Measurements from ENCODE around the gene ELMO1.

The ELMO1 gene

DNA sequence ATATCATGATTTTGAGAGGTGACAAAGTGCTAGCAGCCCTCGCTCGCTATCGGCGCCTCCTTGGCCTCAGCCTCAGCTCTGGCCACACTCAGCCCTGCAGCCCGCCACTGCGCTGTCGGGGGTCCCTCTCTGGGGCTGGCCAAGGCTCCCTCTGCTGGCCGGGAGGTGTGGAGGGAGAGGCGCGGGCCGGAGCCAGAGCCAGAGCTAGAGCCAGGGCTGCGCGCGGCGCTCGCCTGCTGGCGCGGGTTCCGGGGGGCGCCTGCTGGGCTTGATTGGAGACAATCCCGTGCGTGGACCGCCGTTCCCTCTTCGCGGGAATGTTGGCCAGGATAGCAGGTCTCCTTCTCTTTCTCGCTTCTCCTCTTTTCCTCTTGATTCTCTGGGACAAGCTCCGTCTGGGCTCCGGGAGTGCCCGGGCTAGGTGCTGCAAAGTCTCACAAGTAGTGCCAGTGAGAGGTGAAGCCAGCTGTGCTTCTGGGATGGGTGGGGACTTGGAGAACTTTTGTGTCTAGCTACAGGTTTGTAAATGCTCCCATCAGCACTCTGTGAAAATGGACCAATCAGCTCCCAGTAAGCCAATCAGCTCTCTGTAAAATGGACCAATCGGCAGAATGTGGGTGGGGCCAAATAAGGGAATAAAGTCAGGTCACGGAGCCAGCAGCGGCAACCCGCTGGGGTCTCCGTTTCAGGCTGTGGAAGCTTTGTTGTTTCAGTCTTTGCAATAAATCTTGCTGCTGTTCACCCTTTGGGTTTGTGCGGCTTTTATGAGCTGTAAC lies 43.4 kb upstream of the ELMO1 start:
- TF ChIP-seq, protein P1, sequence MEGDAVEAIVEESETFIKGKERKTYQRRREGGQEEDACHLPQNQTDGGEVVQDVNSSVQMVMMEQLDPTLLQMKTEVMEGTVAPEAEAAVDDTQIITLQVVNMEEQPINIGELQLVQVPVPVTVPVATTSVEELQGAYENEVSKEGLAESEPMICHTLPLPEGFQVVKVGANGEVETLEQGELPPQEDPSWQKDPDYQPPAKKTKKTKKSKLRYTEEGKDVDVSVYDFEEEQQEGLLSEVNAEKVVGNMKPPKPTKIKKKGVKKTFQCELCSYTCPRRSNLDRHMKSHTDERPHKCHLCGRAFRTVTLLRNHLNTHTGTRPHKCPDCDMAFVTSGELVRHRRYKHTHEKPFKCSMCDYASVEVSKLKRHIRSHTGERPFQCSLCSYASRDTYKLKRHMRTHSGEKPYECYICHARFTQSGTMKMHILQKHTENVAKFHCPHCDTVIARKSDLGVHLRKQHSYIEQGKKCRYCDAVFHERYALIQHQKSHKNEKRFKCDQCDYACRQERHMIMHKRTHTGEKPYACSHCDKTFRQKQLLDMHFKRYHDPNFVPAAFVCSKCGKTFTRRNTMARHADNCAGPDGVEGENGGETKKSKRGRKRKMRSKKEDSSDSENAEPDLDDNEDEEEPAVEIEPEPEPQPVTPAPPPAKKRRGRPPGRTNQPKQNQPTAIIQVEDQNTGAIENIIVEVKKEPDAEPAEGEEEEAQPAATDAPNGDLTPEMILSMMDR (IDR thresholded peaks at IDR 0.05; ENCODE audit: extremely low read depth, insufficient read depth, missing control alignments) = peak; percentile 54
- in situ Hi-C loops (cut with MboI; ENCODE audit: low pct_unique_long_range_greater_than_20kb, low sequenced_read_pairs, unreplicated experiment) = no loop called here
- no peak for DNase-seq (ENCODE audit: low spot score)

DNA sequence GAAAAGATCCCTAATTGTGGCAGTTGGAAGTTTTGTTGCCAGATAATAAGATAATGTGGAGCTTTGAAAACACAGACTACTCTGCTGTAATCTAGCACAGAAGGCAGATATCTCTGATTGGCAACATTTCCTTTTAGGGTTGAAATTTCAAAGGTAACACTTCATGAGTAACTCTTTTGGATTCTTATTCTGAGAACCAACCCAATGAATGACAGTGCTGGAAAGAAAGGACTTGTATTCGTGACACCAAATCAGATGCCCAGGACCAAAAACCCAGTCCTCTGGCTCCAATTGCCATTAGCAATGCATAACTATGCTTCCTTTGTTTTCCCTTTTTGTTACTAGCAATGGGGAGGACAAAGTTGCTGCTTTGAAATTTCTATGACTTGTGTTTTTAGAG lies 41.0 kb upstream of the ELMO1 start:
- TF ChIP-seq, protein P1 (IDR thresholded peaks at IDR 0.05; ENCODE audit: extremely low read depth, insufficient read depth, missing control alignments) = no peak
- DNase-seq (ENCODE audit: low spot score) = no peak
- in situ Hi-C loops (cut with MboI; ENCODE audit: low pct_unique_long_range_greater_than_20kb, low sequenced_read_pairs, unreplicated experiment) = no loop called here

DNA sequence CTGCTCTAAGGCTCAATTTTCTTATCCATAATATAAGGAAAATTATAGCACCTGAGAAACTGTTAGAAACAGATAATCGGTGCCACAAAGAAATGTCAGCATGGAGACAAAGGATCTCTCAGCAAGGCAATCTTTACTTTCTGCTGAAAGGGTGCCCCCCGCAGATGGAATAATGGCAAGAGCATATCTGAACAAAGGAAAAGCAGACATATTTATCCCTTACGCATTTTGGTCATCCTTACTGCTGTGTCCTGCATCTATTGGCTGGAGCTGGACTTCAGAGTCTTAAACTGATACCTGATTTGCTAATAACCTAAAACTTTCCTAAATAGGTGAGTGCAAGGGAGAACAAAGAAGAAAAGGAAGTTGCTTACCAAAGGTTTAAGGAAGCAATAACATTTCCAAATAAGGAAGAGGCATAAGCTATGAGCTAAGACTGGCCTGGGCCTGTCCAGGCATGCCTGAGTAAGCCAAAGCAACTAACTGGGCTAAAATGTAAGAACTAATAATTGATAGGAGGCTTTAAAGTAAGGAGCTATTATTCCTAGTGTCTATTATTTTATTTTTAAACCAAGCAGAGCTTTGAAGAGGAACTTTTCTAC lies 39.6 kb upstream of the ELMO1 start:
- in situ Hi-C loops (cut with MboI; ENCODE audit: low pct_unique_long_range_greater_than_20kb, low sequenced_read_pairs, unreplicated experiment) = no loop called here

DNA sequence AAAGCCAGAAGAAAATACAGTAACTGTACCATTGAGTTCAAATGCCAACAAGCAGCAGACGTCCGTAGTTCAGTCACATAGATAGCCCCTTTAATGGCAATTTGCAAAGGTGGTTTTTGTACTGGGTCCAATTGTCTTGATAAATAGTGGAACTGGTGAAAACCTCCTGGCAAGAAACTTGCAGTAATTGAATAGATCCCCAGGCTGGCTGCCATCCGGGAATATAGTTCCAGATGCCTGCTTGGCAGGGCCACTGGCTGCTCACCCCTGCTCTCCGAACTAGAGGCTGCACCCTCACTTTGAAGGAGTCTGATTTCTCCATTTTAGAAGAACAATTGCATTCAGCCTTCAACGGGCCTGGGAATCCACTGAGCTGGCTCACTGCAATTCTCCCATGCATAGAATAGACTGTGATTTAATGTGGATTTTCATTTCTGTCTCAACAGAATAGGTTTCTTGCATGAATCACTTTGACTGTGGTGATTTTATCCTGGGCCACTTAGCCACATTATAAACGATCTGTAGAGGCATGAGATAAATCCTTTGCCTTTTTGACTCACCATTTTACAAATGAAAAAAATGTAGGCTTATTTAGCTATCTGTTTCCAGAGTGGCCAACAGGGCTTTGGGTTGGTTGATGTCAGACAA lies 35.9 kb upstream of the ELMO1 start:
- TF ChIP-seq, protein P1 (IDR thresholded peaks at IDR 0.05; ENCODE audit: extremely low read depth, insufficient read depth, missing control alignments) = no peak
- DNase-seq (ENCODE audit: low spot score) = no peak
- in situ Hi-C loops (cut with MboI; ENCODE audit: low pct_unique_long_range_greater_than_20kb, low sequenced_read_pairs, unreplicated experiment) = no loop called here

More for the DNA sequence above, 39.6 kb upstream of the ELMO1 start:
- TF ChIP-seq, protein P1 (IDR thresholded peaks at IDR 0.05; ENCODE audit: extremely low read depth, insufficient read depth, missing control alignments) = no peak
- no peak for DNase-seq (ENCODE audit: low spot score)

DNA sequence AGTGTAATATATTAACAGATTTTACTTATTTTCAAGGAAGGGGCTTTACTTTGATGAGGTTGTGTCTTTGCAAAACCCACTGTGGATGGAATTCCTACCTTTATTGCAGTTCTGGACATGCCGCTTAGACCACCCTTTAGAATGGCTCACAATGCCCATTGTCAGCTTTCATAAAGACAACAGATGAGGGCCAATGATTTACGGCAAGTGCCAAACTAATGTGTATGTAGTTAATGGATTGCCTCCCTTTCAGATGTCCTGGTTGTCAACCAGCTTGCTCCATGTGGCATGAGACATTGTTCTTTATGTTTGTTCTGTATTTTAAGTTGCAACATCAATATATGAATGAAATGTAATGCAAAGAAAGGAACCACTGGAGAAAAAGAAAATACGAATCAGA lies 35.0 kb upstream of the ELMO1 start:
- TF ChIP-seq, protein P1 (IDR thresholded peaks at IDR 0.05; ENCODE audit: extremely low read depth, insufficient read depth, missing control alignments) = no peak
- in situ Hi-C loops (cut with MboI; ENCODE audit: low pct_unique_long_range_greater_than_20kb, low sequenced_read_pairs, unreplicated experiment) = no loop called here
- no peak for DNase-seq (ENCODE audit: low spot score)

- in situ Hi-C loops (cut with MboI; ENCODE audit: low pct_unique_long_range_greater_than_20kb, low sequenced_read_pairs, unreplicated experiment) = no loop called here
- TF ChIP-seq, protein P1 (IDR thresholded peaks at IDR 0.05; ENCODE audit: extremely low read depth, insufficient read depth, missing control alignments) = no peak
- DNase-seq (ENCODE audit: low spot score) = no peak
These were observed 34.3 kb upstream of the ELMO1 start for GRCh38 chr7:37482953-37483352.

Measured in GM13977 (cell line).